Ramos (cell line): ENCODE results near the gene ZDHHC21.

Experiments used
- in situ Hi-C: fragments of 300-500 bp; cut with MboI; formaldehyde crosslinking; loops from one replicate; pipeline ENCODE4 v1.14.3; 2022; ENCODE audit warnings: low sequenced_read_pairs; ENCODE audit not compliant: unreplicated experiment

ZDHHC21 gene

GRCh38 chr9:14618836-14619420 lies 74.3 kb downstream of the ZDHHC21 start:
- in situ Hi-C loops, result loop anchor here (10.0 kb wide), 1 partner anchor 146 kb away; no protein-coding TSS in a partner anchor

GRCh38 chr9:14616188-14616982 lies 76.8 kb downstream of the ZDHHC21 start:
- in situ Hi-C loops, result loop anchor here (10.0 kb wide), 1 partner anchor 148 kb away; no protein-coding TSS in a partner anchor

DNA sequence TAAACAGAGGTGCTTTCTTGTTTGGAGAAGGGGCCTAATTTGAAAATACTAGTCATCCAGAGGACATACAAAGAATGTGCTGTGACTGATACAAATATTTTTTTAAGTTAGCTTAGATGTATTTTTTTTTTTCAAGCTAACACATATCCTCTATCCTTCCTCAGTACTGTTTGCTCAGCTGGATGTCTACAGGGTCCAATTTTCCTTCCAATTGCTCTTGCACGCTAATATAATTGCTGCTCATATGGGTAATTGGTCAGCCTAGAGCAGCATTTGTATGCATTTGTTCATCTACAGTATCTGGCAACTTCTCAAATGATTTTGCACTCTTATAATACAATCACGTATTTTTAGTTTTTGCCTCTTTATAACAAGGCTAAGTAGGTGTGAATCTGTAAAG lies 84.7 kb downstream of the ZDHHC21 start:
- in situ Hi-C loops, result no loop called here

GRCh38 chr9:14597171-14597799 lies 95.9 kb downstream of the ZDHHC21 start:
- in situ Hi-C loops, result no loop called here

DNA sequence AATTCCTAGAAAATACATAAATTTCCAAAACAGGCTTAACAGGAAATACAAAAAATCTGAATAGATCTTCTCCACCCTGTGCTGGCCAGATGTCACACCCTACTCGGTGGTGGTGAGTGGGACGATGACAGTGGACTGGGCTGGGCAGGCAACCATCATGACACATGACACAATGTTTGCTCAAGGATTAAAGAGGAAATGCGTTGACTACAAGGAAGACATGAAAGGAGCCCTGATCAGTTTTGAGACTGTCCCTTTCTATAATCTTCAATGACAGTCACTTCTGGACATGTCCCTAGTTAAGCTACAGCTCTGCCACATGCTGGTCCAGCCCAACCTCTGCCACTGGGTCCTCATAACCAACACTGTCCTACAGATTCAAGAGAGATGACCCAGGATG lies 99.8 kb downstream of the ZDHHC21 start:
- in situ Hi-C loops, result no loop called here

DNA sequence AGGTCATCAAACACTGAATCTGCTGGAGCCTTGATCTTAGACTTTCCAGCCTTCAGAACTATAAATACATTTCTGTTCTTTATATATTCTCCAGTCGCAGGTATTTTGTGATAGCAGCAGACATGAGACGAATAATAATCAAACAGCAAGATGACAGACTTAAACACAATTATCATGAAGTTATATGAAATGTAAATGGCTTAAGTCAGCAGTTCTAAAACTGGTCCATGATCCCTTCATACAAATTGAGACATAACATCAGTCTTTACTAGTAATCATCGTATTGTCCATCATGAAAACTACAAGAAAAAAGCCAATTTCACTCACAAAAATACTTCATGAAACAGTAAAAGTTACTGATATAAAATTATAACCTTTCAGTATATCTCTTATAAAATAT lies 101.8 kb downstream of the ZDHHC21 start:
- in situ Hi-C loops, result no loop called here

DNA sequence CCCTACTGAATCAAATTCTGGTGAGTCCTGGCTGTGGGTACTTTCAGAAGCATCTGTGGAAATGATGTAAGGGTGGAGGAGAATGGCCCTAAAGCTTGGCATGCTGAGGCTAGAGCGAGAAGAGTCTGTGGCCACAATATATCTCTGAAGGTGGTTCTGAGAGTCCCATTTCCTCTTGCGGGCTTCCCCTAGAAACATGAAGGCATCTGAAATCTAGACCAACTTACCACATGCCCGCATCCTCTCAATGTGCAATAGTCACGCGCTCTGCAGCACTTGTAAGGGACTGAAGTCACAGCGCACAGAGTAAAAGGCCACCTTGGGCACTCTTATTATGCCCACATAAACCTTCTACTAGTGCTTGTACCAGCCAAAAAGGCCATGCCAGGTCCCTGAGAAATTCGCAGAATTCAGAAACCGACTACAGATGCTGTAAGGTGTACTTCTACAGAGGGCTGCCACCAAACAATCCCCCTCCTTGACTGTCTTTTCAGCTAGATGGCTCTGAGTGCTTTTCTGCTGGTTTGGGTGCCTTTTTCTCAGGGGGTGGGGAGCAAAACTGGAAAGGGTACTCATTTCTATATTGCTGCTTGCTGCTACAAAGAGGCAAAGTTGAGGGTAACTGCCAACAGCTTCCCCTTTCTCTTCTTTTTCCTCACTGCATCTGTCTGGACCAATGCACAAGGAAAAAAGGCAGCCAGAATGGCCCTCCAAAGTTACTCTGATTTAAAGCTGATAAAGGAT lies 107.3 kb downstream of the ZDHHC21 start:
- in situ Hi-C loops, result no loop called here

- in situ Hi-C loops, result no loop called here
Measured at GRCh38 chr9:14584571-14584970, 108.7 kb downstream of the ZDHHC21 start.

- in situ Hi-C loops, result no loop called here
Measured at GRCh38 chr9:14578030-14578429, 115.2 kb downstream of the ZDHHC21 start.

- in situ Hi-C loops, result no loop called here
Measured at GRCh38 chr9:14574173-14574572, 119.1 kb downstream of the ZDHHC21 start.

DNA sequence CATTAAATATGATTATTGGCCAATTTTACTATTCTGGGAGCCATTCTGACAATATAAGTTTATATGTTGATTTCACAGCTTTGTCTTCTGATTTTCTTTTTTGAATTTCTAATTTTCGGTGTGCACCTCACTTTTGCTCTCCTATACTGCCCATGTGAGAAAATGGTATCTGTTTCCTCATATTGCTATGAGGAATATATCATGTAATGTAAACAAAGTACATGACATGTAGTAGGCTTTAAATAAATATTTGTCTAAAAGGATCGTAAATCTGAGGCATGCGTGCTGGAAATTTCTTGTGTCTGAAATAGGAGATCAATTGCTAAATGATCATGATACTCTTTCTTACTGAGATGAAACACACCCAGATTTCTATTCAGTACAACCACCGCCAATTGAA lies 119.9 kb downstream of the ZDHHC21 start:
- in situ Hi-C loops, result no loop called here

GRCh38 chr9:14565352-14566016 lies 127.7 kb downstream of the ZDHHC21 start:
- in situ Hi-C loops, result no loop called here

- in situ Hi-C loops, result no loop called here
Measured at GRCh38 chr9:14563902-14564624, 129.2 kb downstream of the ZDHHC21 start.

DNA sequence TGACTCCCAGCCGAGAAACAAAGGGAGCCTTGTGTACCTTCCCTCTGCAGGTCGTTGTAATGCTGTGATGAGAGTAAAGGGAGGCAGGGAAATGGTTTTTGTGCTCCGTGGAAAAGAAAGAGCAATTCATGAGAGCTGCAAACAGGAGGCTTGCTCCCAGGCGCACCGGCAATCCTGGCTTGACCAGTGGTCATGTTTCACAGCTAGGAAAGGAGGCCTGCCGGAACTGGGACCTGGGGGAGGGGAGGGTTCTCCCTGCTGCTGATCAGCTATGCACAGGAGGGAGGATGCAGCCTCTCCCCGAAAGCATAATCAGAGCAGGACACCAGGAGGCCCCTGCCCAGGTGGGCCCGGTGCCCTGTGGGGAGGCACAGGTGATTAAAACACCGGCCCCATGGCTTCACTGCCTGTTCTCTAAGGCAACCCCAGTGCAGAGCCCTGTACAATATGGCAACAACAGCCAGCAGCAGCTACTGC lies 131.3 kb downstream of the ZDHHC21 start:
- in situ Hi-C loops, result no loop called here
